Measurements from ENCODE around the gene KHDC1. TPM values are rescaled to one million over a fixed set of nuclear protein-coding genes. Genes with fewer than 3 reads are reported as not detected.
"Not testable (repeated sequence)": the region's sequence is repeated elsewhere in the genome, so short reads cannot be mapped to it uniquely, and the experiment has no call there.

Gene KHDC1
- total RNA-seq, 2 donors from 2014 or later = 4.1 to 4.2 TPM

GRCh38 chr6:73248192-73248903 is 14.6 kb downstream of the KHDC1 start:
- DNase-seq (ENCODE audit: low spot score) = no peak
- Histone ChIP-seq H3K27me3 (replicated peaks; ENCODE audit: insufficient read depth) (no peaks in the 10 kb centered on the region), H3K4me1 (replicated peaks) (no peaks in the 10 kb centered on the region), H3K36me3 (no peaks in the 10 kb centered on the region), H3K9me3 (no peaks in the 10 kb centered on the region), H3K27ac (no peak overlapping the region), H3K4me3 (no peak overlapping the region)
- TF ChIP-seq, protein P1, sequence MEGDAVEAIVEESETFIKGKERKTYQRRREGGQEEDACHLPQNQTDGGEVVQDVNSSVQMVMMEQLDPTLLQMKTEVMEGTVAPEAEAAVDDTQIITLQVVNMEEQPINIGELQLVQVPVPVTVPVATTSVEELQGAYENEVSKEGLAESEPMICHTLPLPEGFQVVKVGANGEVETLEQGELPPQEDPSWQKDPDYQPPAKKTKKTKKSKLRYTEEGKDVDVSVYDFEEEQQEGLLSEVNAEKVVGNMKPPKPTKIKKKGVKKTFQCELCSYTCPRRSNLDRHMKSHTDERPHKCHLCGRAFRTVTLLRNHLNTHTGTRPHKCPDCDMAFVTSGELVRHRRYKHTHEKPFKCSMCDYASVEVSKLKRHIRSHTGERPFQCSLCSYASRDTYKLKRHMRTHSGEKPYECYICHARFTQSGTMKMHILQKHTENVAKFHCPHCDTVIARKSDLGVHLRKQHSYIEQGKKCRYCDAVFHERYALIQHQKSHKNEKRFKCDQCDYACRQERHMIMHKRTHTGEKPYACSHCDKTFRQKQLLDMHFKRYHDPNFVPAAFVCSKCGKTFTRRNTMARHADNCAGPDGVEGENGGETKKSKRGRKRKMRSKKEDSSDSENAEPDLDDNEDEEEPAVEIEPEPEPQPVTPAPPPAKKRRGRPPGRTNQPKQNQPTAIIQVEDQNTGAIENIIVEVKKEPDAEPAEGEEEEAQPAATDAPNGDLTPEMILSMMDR (IDR thresholded peaks at IDR 0.05) = no peak
- TF ChIP-seq POLR2A (IDR thresholded peaks at IDR 0.05) = no peak
- TF ChIP-seq POLR2AphosphoS5 (IDR thresholded peaks at IDR 0.05) = no peak
- intact Hi-C loops (cut with DNase I) = no loop called here
- 62% methylated on average over 5 of the region's 5 CpGs for WGBS

DNA sequence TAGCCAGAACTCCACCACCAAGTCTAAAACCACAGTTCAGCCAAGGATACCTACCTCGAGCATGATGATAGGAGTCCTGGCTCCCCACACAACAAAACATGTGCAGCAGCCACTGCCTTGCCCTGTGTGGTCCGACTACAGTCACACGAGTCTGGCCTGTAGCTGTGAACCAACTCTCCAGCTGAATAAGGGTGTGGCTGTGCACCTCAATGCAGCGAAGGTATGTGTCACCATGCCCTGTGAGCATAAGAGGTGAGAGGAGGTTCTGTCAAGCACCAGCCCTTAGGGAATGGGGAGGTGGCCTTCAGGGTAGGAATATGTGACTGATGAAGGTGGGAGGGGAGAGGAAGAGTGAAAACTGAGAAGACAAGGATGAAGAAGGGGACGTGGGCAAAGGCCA is 21.0 kb downstream of the KHDC1 start:
- WGBS = 72% methylated on average over 5 of the region's 5 CpGs
- Histone ChIP-seq H3K36me3 (no peaks in the 10 kb centered on the region), H3K4me3 (no peak overlapping the region), H3K4me1 (replicated peaks) (no peaks in the 10 kb centered on the region), H3K27ac (no peak overlapping the region), H3K9me3 (no peaks in the 10 kb centered on the region), H3K27me3 (replicated peaks; ENCODE audit: insufficient read depth) (no peaks in the 10 kb centered on the region)
- intact Hi-C loops (cut with DNase I) = no loop called here
- TF ChIP-seq POLR2A (IDR thresholded peaks at IDR 0.05) (no peak), POLR2AphosphoS5 (IDR thresholded peaks at IDR 0.05) (no peak)
- TF ChIP-seq, protein P1 (IDR thresholded peaks at IDR 0.05) = no peak
- DNase-seq (ENCODE audit: low spot score) = no peak

- TF ChIP-seq, protein P1 (IDR thresholded peaks at IDR 0.05) = no peak
- H3K9me3 ChIP-seq = no peaks in the 10 kb centered on the region
These were observed 22.3 kb downstream of the KHDC1 start for GRCh38 chr6:73240730-73241129.

GRCh38 chr6:73236144-73236750 is 26.7 kb downstream of the KHDC1 start:
- Histone ChIP-seq H3K9me3 (no peaks in the 10 kb centered on the region), H3K27ac (no peak overlapping the region), H3K4me3 (no peak overlapping the region), H3K4me1 (replicated peaks) (no peaks in the 10 kb centered on the region), H3K27me3 (replicated peaks; ENCODE audit: insufficient read depth) (no peaks in the 10 kb centered on the region), H3K36me3 (no peaks in the 10 kb centered on the region)
- intact Hi-C loops (cut with DNase I) = no loop called here
- DNase-seq (ENCODE audit: low spot score) = no peak
- TF ChIP-seq POLR2A (IDR thresholded peaks at IDR 0.05) = no peak
- TF ChIP-seq POLR2AphosphoS5 (IDR thresholded peaks at IDR 0.05) = no peak
- 73% methylated on average over 5 of the region's 5 CpGs for WGBS

More at GRCh38 chr6:73240730-73241129, 22.3 kb downstream of the KHDC1 start:
- Histone ChIP-seq H3K27ac (no peak overlapping the region), H3K4me3 (no peak overlapping the region), H3K27me3 (replicated peaks; ENCODE audit: insufficient read depth) (no peaks in the 10 kb centered on the region), H3K36me3 (no peaks in the 10 kb centered on the region), H3K4me1 (replicated peaks) (no peaks in the 10 kb centered on the region)
- 49% methylated on average over 4 of the region's 4 CpGs for WGBS
- intact Hi-C loops (cut with DNase I) = no loop called here
- no peak for DNase-seq (ENCODE audit: low spot score)

DNA sequence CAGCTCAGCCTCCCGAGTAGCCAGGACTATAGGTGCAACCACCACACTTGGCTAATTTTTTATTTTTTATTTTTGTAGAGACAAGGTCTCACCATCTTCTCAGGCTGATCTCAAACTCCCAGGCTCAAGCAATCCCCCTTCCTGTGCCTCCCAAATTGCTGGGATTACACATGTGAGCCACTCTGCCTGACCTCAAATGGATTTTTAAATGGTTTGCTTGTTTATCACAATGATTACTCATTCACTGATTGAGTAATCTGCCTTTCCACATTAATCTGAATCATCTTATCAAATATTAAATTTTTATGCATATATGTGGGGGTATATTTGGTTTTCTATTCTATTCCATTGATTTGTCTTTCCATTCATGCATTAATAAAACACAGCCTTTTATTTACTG is 28.3 kb downstream of the KHDC1 start:
- 91% methylated on average over 1 of the region's 1 CpG for WGBS
- intact Hi-C loops (cut with DNase I) = no loop called here
- no peak for DNase-seq (ENCODE audit: low spot score)

DNA sequence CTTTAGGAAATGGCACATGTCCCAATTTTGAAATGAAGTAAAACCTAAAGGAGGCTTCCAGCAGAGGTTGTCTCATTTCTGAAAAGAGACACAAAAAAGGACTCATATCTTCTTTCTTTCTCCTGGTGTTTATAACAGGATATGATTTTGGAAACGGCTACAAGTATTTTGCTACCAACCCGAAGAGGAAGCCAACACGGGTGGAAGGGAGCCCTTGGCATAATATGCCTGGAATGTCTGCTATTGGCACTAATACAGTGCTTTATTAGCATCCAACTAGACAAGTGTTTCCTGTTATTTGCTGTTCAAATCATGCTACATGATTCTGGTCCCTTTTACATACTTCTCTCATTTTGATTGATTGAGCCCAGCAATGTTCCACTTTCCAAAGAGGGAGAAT is 29.0 kb downstream of the KHDC1 start:
- H3K9me3 ChIP-seq; H3K27me3 ChIP-seq (replicated peaks; ENCODE audit: insufficient read depth); H3K27ac ChIP-seq; H3K4me1 ChIP-seq (replicated peaks); DNase-seq (ENCODE audit: low spot score); intact Hi-C loops (cut with DNase I); H3K36me3 ChIP-seq; H3K4me3 ChIP-seq: not testable (repeated sequence)
- WGBS = 7% methylated on average over 3 of the region's 3 CpGs

More for the DNA sequence above, 28.3 kb downstream of the KHDC1 start:
- TF ChIP-seq, protein P1 (IDR thresholded peaks at IDR 0.05) = no peak
- TF ChIP-seq POLR2AphosphoS5 (IDR thresholded peaks at IDR 0.05) = no peak
- no peak for TF ChIP-seq POLR2A (IDR thresholded peaks at IDR 0.05)
- Histone ChIP-seq H3K4me3 (no peak overlapping the region), H3K9me3 (no peaks in the 10 kb centered on the region), H3K4me1 (replicated peaks) (no peaks in the 10 kb centered on the region), H3K27ac (no peak overlapping the region), H3K36me3 (no peaks in the 10 kb centered on the region), H3K27me3 (replicated peaks; ENCODE audit: insufficient read depth) (no peaks in the 10 kb centered on the region)
